Measurements from ENCODE around the gene TTC3. TPM values are rescaled to one million over a fixed set of nuclear protein-coding genes. Genes with fewer than 3 reads are reported as not detected.

The TTC3 gene
- total RNA-seq, 3 donors from 2014 or later (not counting 1 experiment from before 2014, with no cell fraction given): 83.1 to 97.4 (median 88.3) TPM

DNA sequence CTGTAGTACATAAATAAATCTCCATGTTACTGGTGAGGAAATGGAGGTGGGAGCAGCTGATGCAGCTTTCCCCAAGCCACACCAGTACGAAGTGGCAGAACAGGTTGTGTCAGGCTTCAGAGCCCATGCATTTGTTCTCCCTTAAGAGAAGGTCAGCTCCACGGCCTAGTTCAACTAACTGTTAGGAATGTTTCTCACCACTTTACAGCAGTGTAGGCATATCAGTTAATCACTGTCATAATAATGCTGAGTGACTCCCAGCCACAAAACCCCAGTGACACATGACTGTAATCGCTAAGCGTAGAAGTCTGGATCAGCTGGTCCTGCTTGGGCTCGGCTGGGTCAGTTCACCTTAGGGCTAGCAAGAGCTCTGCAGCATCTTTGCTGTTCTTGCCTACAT is 103.7 kb downstream of the TTC3 start:
- no peaks in the 10 kb centered on the region for H3K9me3 ChIP-seq (ENCODE audit: control insufficient read depth, insufficient read depth, low read length)
- H3K4me3 ChIP-seq (ENCODE audit: low read length): no peak overlapping the region
- Mint-ChIP-seq H3K4me1 (peaks cover 0 to 5% of the 10 kb centered on the region in 2 donors), H3K36me3 (peaks cover 42% of the 10 kb centered on the region), H3K9me3 (no peaks in the 10 kb centered on the region), H3K4me3 (no peak overlapping the region), H3K27me3 (ENCODE audit: low read depth in 2 of 2) (no peaks in the 10 kb centered on the region), H3K27ac (no peak overlapping the region)
- ATAC-seq (no peak), DNase-seq (no peak)
- TF ChIP-seq, protein P1, sequence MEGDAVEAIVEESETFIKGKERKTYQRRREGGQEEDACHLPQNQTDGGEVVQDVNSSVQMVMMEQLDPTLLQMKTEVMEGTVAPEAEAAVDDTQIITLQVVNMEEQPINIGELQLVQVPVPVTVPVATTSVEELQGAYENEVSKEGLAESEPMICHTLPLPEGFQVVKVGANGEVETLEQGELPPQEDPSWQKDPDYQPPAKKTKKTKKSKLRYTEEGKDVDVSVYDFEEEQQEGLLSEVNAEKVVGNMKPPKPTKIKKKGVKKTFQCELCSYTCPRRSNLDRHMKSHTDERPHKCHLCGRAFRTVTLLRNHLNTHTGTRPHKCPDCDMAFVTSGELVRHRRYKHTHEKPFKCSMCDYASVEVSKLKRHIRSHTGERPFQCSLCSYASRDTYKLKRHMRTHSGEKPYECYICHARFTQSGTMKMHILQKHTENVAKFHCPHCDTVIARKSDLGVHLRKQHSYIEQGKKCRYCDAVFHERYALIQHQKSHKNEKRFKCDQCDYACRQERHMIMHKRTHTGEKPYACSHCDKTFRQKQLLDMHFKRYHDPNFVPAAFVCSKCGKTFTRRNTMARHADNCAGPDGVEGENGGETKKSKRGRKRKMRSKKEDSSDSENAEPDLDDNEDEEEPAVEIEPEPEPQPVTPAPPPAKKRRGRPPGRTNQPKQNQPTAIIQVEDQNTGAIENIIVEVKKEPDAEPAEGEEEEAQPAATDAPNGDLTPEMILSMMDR (IDR thresholded peaks at IDR 0.05): no peak
- H3K27ac ChIP-seq (ENCODE audit: low read length): no peak overlapping the region
- intact Hi-C loops (cut with micrococcal nuclease): no loop called here
- peaks cover 49% of the 10 kb centered on the region for H3K36me3 ChIP-seq (ENCODE audit: control insufficient read depth, insufficient read depth, low read length)
- 91% methylated on average over 5 of the region's 5 CpGs for WGBS (ENCODE audit: insufficient coverage)
- no peaks in the 10 kb centered on the region for H3K4me1 ChIP-seq (ENCODE audit: control insufficient read depth, insufficient read depth, low read length)
- no peaks in the 10 kb centered on the region for H3K27me3 ChIP-seq (ENCODE audit: control insufficient read depth, insufficient read depth, low read length)

GRCh38 chr21:37181059-37181458 is 108.0 kb downstream of the TTC3 start:
- no peaks in the 10 kb centered on the region for H3K27me3 ChIP-seq (ENCODE audit: control insufficient read depth, insufficient read depth, low read length)
- H3K36me3 Mint-ChIP-seq: peaks cover 18% of the 10 kb centered on the region
- DNase-seq (no peak), ATAC-seq (no peak)
- H3K4me3 ChIP-seq (ENCODE audit: low read length): no peak overlapping the region
- intact Hi-C loops (cut with micrococcal nuclease): no loop called here
- H3K27ac Mint-ChIP-seq: peak overlapping the region in 1 of 2 donors; percentile 51
- H3K27ac ChIP-seq (ENCODE audit: low read length): no peak overlapping the region
- H3K27me3 Mint-ChIP-seq (ENCODE audit: low read depth in 2 of 2): no peaks in the 10 kb centered on the region
- WGBS (ENCODE audit: insufficient coverage): 99% methylated on average over 3 of the region's 3 CpGs
- no peaks in the 10 kb centered on the region for H3K4me1 ChIP-seq (ENCODE audit: control insufficient read depth, insufficient read depth, low read length)
- H3K4me1 Mint-ChIP-seq: peaks cover 0 to 5% of the 10 kb centered on the region in 2 donors
- peaks cover 23% of the 10 kb centered on the region for H3K36me3 ChIP-seq (ENCODE audit: control insufficient read depth, insufficient read depth, low read length)
- no peaks in the 10 kb centered on the region for H3K9me3 Mint-ChIP-seq
- H3K4me3 Mint-ChIP-seq: no peak overlapping the region
- H3K9me3 ChIP-seq (ENCODE audit: control insufficient read depth, insufficient read depth, low read length): no peaks in the 10 kb centered on the region
- TF ChIP-seq, protein P1 (IDR thresholded peaks at IDR 0.05): no peak

- Mint-ChIP-seq H3K4me1 (peaks cover 0 to 5% of the 10 kb centered on the region in 2 donors), H3K27me3 (ENCODE audit: low read depth in 2 of 2) (no peaks in the 10 kb centered on the region), H3K4me3 (no peak overlapping the region), H3K27ac (peak overlapping the region in 1 of 2 donors; percentile 66), H3K9me3 (no peaks in the 10 kb centered on the region), H3K36me3 (peaks cover 20% of the 10 kb centered on the region)
- Histone ChIP-seq H3K27ac (ENCODE audit: low read length) (no peak overlapping the region), H3K27me3 (ENCODE audit: control insufficient read depth, insufficient read depth, low read length) (no peaks in the 10 kb centered on the region), H3K36me3 (ENCODE audit: control insufficient read depth, insufficient read depth, low read length) (peaks cover 23% of the 10 kb centered on the region), H3K9me3 (ENCODE audit: control insufficient read depth, insufficient read depth, low read length) (no peaks in the 10 kb centered on the region), H3K4me1 (ENCODE audit: control insufficient read depth, insufficient read depth, low read length) (no peaks in the 10 kb centered on the region), H3K4me3 (ENCODE audit: low read length) (no peak overlapping the region)
- DNase-seq: no peak
- intact Hi-C loops (cut with micrococcal nuclease): no loop called here
- WGBS (ENCODE audit: insufficient coverage): 83% methylated on average over 6 of the region's 6 CpGs
- TF ChIP-seq, protein P1 (IDR thresholded peaks at IDR 0.05): no peak
- ATAC-seq: peak in 2 of 3 donors; percentile 39 to 44
These were observed 109.2 kb downstream of the TTC3 start for GRCh38 chr21:37182222-37182621.

DNA sequence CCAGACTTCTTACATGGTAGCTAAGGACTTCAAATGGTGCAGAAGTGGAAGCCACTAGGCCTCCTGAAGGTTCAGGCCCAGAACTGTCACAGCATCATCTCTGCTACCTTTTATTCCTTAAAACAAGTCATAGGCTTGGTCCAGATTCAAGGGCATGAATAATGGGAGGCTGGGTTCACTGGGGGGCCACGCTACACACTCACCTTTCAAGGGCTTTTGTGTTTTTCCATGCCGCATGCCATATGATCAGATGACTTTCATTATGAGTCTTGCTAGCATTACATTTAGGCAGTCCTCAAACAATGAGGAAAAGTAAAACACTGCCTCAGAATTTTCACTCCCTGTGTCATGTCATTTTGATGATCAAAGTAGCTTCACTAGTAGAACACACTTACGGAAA is 110.7 kb downstream of the TTC3 start:
- 100% methylated on average over 2 of the region's 3 CpGs for WGBS (ENCODE audit: insufficient coverage)
- ATAC-seq (no peak), DNase-seq (no peak)
- H3K27ac ChIP-seq (ENCODE audit: low read length): no peak overlapping the region
- H3K27me3 ChIP-seq (ENCODE audit: control insufficient read depth, insufficient read depth, low read length): no peaks in the 10 kb centered on the region
- H3K4me3 ChIP-seq (ENCODE audit: low read length): no peak overlapping the region
- Mint-ChIP-seq H3K36me3 (peaks cover 27% of the 10 kb centered on the region), H3K4me3 (no peak overlapping the region), H3K9me3 (no peaks in the 10 kb centered on the region), H3K27ac (peak overlapping the region; percentile 53 to 54), H3K27me3 (ENCODE audit: low read depth in 2 of 2) (no peaks in the 10 kb centered on the region), H3K4me1 (no peaks in the 10 kb centered on the region)
- H3K9me3 ChIP-seq (ENCODE audit: control insufficient read depth, insufficient read depth, low read length): no peaks in the 10 kb centered on the region
- TF ChIP-seq, protein P1 (IDR thresholded peaks at IDR 0.05): no peak
- H3K36me3 ChIP-seq (ENCODE audit: control insufficient read depth, insufficient read depth, low read length): peaks cover 30% of the 10 kb centered on the region
- no peaks in the 10 kb centered on the region for H3K4me1 ChIP-seq (ENCODE audit: control insufficient read depth, insufficient read depth, low read length)
- intact Hi-C loops (cut with micrococcal nuclease): no loop called here

Data from natural killer cell (primary cell).